ENCODE data around the gene ADAM22. TPM values are rescaled to one million over a fixed set of nuclear protein-coding genes. Genes with fewer than 3 reads are reported as not detected.

ADAM22 gene
- total and polyA plus RNA-seq, 2 donors (not counting 1 experiment from before 2014, with no cell fraction given) = 0.30 to 1.8 TPM

- POLR2A ChIA-PET = no interaction called here
- Histone ChIP-seq H3K4me2 (replicated peaks; ENCODE audit: low read depth, low read length, poor library complexity, severe bottlenecking) (no peak overlapping the region), H3K4me1 (ENCODE audit: control insufficient read depth in 2 of 2, insufficient read depth in 2 of 2, low read length in 2 of 2) (no peaks in the 10 kb centered on the region), H3K79me2 (ENCODE audit: control insufficient read depth, insufficient read depth, low read length) (no peaks in the 10 kb centered on the region), H3K27me3 (replicated peaks in 1 of 4; ENCODE audit: control extremely low read depth in 1 of 4, control insufficient read depth in 3 of 4, insufficient read depth in 4 of 4, low read length in 3 of 4) (no peaks in the 10 kb centered on the region), H3K9ac (ENCODE audit: low read length) (no peak overlapping the region), H3K9me3 (ENCODE audit: control extremely low read depth in 1 of 3, control insufficient read depth in 2 of 3, insufficient read depth in 1 of 3, low read length in 2 of 3) (no peaks in the 10 kb centered on the region), H3K27ac (ENCODE audit: low read length in 2 of 2) (no peak overlapping the region), H3K36me3 (replicated peaks in 1 of 2; ENCODE audit: control extremely low read depth in 1 of 2, control insufficient read depth in 1 of 2, extremely low read depth in 1 of 2, insufficient read depth in 2 of 2, low read length in 1 of 2) (peaks cover 0 to 68% of the 10 kb centered on the region in 2 experiments), H4K20me1 (ENCODE audit: control insufficient read depth, insufficient read depth, low read length, poor library complexity, severe bottlenecking) (peaks cover 5% of the 10 kb centered on the region), H2AFZ (ENCODE audit: insufficient read depth, low read depth, low read length, poor library complexity, severe bottlenecking) (no peak overlapping the region), H3K4me3 (ENCODE audit: control extremely low read depth in 1 of 5, extremely low read depth in 1 of 5, insufficient read depth in 1 of 5, low read depth in 2 of 5, low read length in 4 of 5) (no peak overlapping the region)
- CTCF ChIA-PET = interaction anchor here (1.3 kb wide), 1 partner anchor 13 kb away, joined by 3 read pairs; no protein-coding TSS in a partner anchor
- Mint-ChIP-seq H3K27ac (no peak overlapping the region), H3K9me3 (ENCODE audit: insufficient read depth) (no peaks in the 10 kb centered on the region), H3K4me1 (no peaks in the 10 kb centered on the region), H3K27me3 (no peaks in the 10 kb centered on the region), H3K4me3 (no peak overlapping the region)
- DNase-seq = no peak
- TF ChIP-seq EZH2 (IDR thresholded peaks at IDR 0.05; ENCODE audit: borderline replicate concordance, insufficient read depth, low read depth, low read length, poor library complexity, severe bottlenecking) = no peak
- no peak for TF ChIP-seq CTCF (IDR thresholded peaks at IDR 0.05)
- intact Hi-C loops (cut with micrococcal nuclease) = no loop called here
- ATAC-seq (ENCODE audit: low read depth) = no peak
- WGBS (ENCODE audit: insufficient coverage) = 83% methylated on average over 1 of the region's 4 CpGs
Observed at GRCh38 chr7:88206254-88206653, 272.2 kb downstream of the ADAM22 start.

- H4K20me1 ChIP-seq (ENCODE audit: control insufficient read depth, insufficient read depth, low read length, poor library complexity, severe bottlenecking) = peaks cover 11% of the 10 kb centered on the region
- no peaks in the 10 kb centered on the region for H3K4me1 ChIP-seq (ENCODE audit: control insufficient read depth in 2 of 2, insufficient read depth in 2 of 2, low read length in 2 of 2)
- no peak overlapping the region for H3K9ac ChIP-seq (ENCODE audit: low read length)
- Mint-ChIP-seq H3K4me3 (no peak overlapping the region), H3K27ac (no peak overlapping the region), H3K9me3 (ENCODE audit: insufficient read depth) (no peaks in the 10 kb centered on the region), H3K4me1 (no peaks in the 10 kb centered on the region), H3K27me3 (no peaks in the 10 kb centered on the region)
- H2AFZ ChIP-seq (ENCODE audit: insufficient read depth, low read depth, low read length, poor library complexity, severe bottlenecking) = no peak overlapping the region
- H3K9me3 ChIP-seq (ENCODE audit: control extremely low read depth in 1 of 3, control insufficient read depth in 2 of 3, insufficient read depth in 1 of 3, low read length in 2 of 3) = no peaks in the 10 kb centered on the region
- intact Hi-C loops (cut with micrococcal nuclease) = no loop called here
- no peak overlapping the region for H3K27ac ChIP-seq (ENCODE audit: low read length in 2 of 2)
- H3K79me2 ChIP-seq (ENCODE audit: control insufficient read depth, insufficient read depth, low read length) = no peaks in the 10 kb centered on the region
- H3K4me2 ChIP-seq (replicated peaks; ENCODE audit: low read depth, low read length, poor library complexity, severe bottlenecking) = no peak overlapping the region
- TF ChIP-seq EZH2 (IDR thresholded peaks at IDR 0.05; ENCODE audit: borderline replicate concordance, insufficient read depth, low read depth, low read length, poor library complexity, severe bottlenecking) (no peak), CTCF (IDR thresholded peaks at IDR 0.05) (no peak)
- peaks cover 0 to 73% of the 10 kb centered on the region in 2 experiments for H3K36me3 ChIP-seq (replicated peaks in 1 of 2; ENCODE audit: control extremely low read depth in 1 of 2, control insufficient read depth in 1 of 2, extremely low read depth in 1 of 2, insufficient read depth in 2 of 2, low read length in 1 of 2)
- DNase-seq = no peak
- ChIA-PET CTCF (no interaction called here), POLR2A (no interaction called here)
- no peak for ATAC-seq (ENCODE audit: low read depth)
- no peak overlapping the region for H3K4me3 ChIP-seq (ENCODE audit: control extremely low read depth in 1 of 5, extremely low read depth in 1 of 5, insufficient read depth in 1 of 5, low read depth in 2 of 5, low read length in 4 of 5)
- no peaks in the 10 kb centered on the region for H3K27me3 ChIP-seq (replicated peaks in 1 of 4; ENCODE audit: control extremely low read depth in 1 of 4, control insufficient read depth in 3 of 4, insufficient read depth in 4 of 4, low read length in 3 of 4)
- WGBS (ENCODE audit: insufficient coverage) = no CpG with 5 or more reads among the region's 3 CpGs
Observed at GRCh38 chr7:88208521-88208920, 274.5 kb downstream of the ADAM22 start.
